ENCODE data around the gene TRABD2B.

The TRABD2B gene

GRCh38 chr1:47828978-47829377, 168.2 kb downstream of the TRABD2B start:
- Histone ChIP-seq H3K36me3 (ENCODE audit: low read depth) (no peaks in the 10 kb centered on the region), H3K4me1 (ENCODE audit: insufficient read depth, poor library complexity, severe bottlenecking) (no peaks in the 10 kb centered on the region), H3K27me3 (ENCODE audit: insufficient read depth, poor library complexity, severe bottlenecking) (no peaks in the 10 kb centered on the region), H3K4me3 (ENCODE audit: severe bottlenecking) (no peak overlapping the region), H3K27ac (ENCODE audit: poor library complexity, severe bottlenecking) (no peak overlapping the region), H3K9me3 (ENCODE audit: severe bottlenecking) (no peaks in the 10 kb centered on the region)
- TF ChIP-seq CTCF (IDR thresholded peaks at IDR 0.05; ENCODE audit: poor library complexity, severe bottlenecking): no peak
- ATAC-seq (ENCODE audit: low read depth) (no peak), DNase-seq (ENCODE audit: low spot score) (no peak)

- ATAC-seq (ENCODE audit: low read depth) (no peak), DNase-seq (ENCODE audit: low spot score) (no peak)
- H3K9me3 ChIP-seq (ENCODE audit: severe bottlenecking): no peaks in the 10 kb centered on the region
- TF ChIP-seq CTCF (IDR thresholded peaks at IDR 0.05; ENCODE audit: poor library complexity, severe bottlenecking): no peak
- no peak overlapping the region for H3K4me3 ChIP-seq (ENCODE audit: severe bottlenecking)
- no peaks in the 10 kb centered on the region for H3K36me3 ChIP-seq (ENCODE audit: low read depth)
- H3K27me3 ChIP-seq (ENCODE audit: insufficient read depth, poor library complexity, severe bottlenecking): no peaks in the 10 kb centered on the region
- H3K27ac ChIP-seq (ENCODE audit: poor library complexity, severe bottlenecking): no peak overlapping the region
- no peaks in the 10 kb centered on the region for H3K4me1 ChIP-seq (ENCODE audit: insufficient read depth, poor library complexity, severe bottlenecking)
Observed at GRCh38 chr1:47827109-47827508, 170.1 kb downstream of the TRABD2B start.

- Histone ChIP-seq H3K9me3 (ENCODE audit: severe bottlenecking) (no peaks in the 10 kb centered on the region), H3K27ac (ENCODE audit: poor library complexity, severe bottlenecking) (no peak overlapping the region), H3K36me3 (ENCODE audit: low read depth) (no peaks in the 10 kb centered on the region), H3K4me1 (ENCODE audit: insufficient read depth, poor library complexity, severe bottlenecking) (no peaks in the 10 kb centered on the region), H3K27me3 (ENCODE audit: insufficient read depth, poor library complexity, severe bottlenecking) (no peaks in the 10 kb centered on the region), H3K4me3 (ENCODE audit: severe bottlenecking) (no peak overlapping the region)
- DNase-seq (ENCODE audit: low spot score) (no peak), ATAC-seq (ENCODE audit: low read depth) (no peak)
- no peak for TF ChIP-seq CTCF (IDR thresholded peaks at IDR 0.05; ENCODE audit: poor library complexity, severe bottlenecking)
Observed at GRCh38 chr1:47824716-47825115, 172.5 kb downstream of the TRABD2B start.

- Histone ChIP-seq H3K4me1 (ENCODE audit: insufficient read depth, poor library complexity, severe bottlenecking) (no peaks in the 10 kb centered on the region), H3K27ac (ENCODE audit: poor library complexity, severe bottlenecking) (no peak overlapping the region), H3K27me3 (ENCODE audit: insufficient read depth, poor library complexity, severe bottlenecking) (no peaks in the 10 kb centered on the region), H3K36me3 (ENCODE audit: low read depth) (no peaks in the 10 kb centered on the region), H3K4me3 (ENCODE audit: severe bottlenecking) (no peak overlapping the region), H3K9me3 (ENCODE audit: severe bottlenecking) (no peaks in the 10 kb centered on the region)
- ATAC-seq (ENCODE audit: low read depth) (no peak), DNase-seq (ENCODE audit: low spot score) (no peak)
- no peak for TF ChIP-seq CTCF (IDR thresholded peaks at IDR 0.05; ENCODE audit: poor library complexity, severe bottlenecking)
Observed at GRCh38 chr1:47824297-47824696, 172.9 kb downstream of the TRABD2B start.

GRCh38 chr1:47823040-47823808, 174.0 kb downstream of the TRABD2B start:
- H3K27me3 ChIP-seq (ENCODE audit: insufficient read depth, poor library complexity, severe bottlenecking): no peaks in the 10 kb centered on the region
- no peak for TF ChIP-seq CTCF (IDR thresholded peaks at IDR 0.05; ENCODE audit: poor library complexity, severe bottlenecking)
- ATAC-seq (ENCODE audit: low read depth) (no peak), DNase-seq (ENCODE audit: low spot score) (no peak)
- H3K36me3 ChIP-seq (ENCODE audit: low read depth): no peaks in the 10 kb centered on the region
- H3K9me3 ChIP-seq (ENCODE audit: severe bottlenecking): no peaks in the 10 kb centered on the region
- no peak overlapping the region for H3K27ac ChIP-seq (ENCODE audit: poor library complexity, severe bottlenecking)
- H3K4me1 ChIP-seq (ENCODE audit: insufficient read depth, poor library complexity, severe bottlenecking): no peaks in the 10 kb centered on the region
- H3K4me3 ChIP-seq (ENCODE audit: severe bottlenecking): no peak overlapping the region

Measured in RWPE2 (cell line).